Osteocyte (in vitro differentiated cells): ENCODE results near the gene SERPINA1. TPM values are rescaled to one million over a fixed set of nuclear protein-coding genes. Genes with fewer than 3 reads are reported as not detected.

Source experiments
- DNase-seq: peaks from one replicate; pipeline ENCODE4 v3.0.0; 2021; ENCODE audit warnings: mixed read lengths; ENCODE audit not compliant: unreplicated experiment; ENCODE audit errors: extremely low spot score
- H3K27ac Mint-ChIP-seq: one replicate; pipeline ENCODE4 v1.8.0; 2021; ENCODE audit warnings: mild to moderate bottlenecking, mixed read lengths; ENCODE audit not compliant: unreplicated experiment
- H3K27me3 Mint-ChIP-seq: one replicate; pipeline ENCODE4 v1.8.0; 2021; ENCODE audit warnings: mixed read lengths; ENCODE audit not compliant: unreplicated experiment
- H3K36me3 Mint-ChIP-seq: one replicate; pipeline ENCODE4 v1.8.0; 2021; ENCODE audit warnings: mixed read lengths; ENCODE audit not compliant: unreplicated experiment
- H3K4me1 Mint-ChIP-seq: one replicate; pipeline ENCODE4 v1.8.0; 2021; ENCODE audit warnings: mixed read lengths; ENCODE audit not compliant: unreplicated experiment
- H3K4me3 Mint-ChIP-seq: one replicate; pipeline ENCODE4 v1.8.0; 2021; ENCODE audit warnings: mild to moderate bottlenecking, moderate library complexity, mixed read lengths; ENCODE audit not compliant: unreplicated experiment
- H3K9me3 Mint-ChIP-seq: one replicate; pipeline ENCODE4 v1.8.0; 2021; ENCODE audit warnings: mixed read lengths; ENCODE audit not compliant: unreplicated experiment
- CTCF ChIP-seq: fragments of 200-600 bp; sonication (generic); IDR thresholded peaks from 2 replicates; pipeline ENCODE4 v1.5.0; 2021; ENCODE audit warnings: antibody characterized with exemption, mild to moderate bottlenecking, moderate library complexity
- total RNA-seq: library from RNA; stranded (reverse); gene quantifications from 2 replicates; pipeline ENCODE4 v1.2.1, GENCODE V29; 2021

SERPINA1 gene
- total RNA-seq, 1 donor from 2014 or later, result not detected

GRCh38 chr14:94368956-94369355 lies 19.4 kb downstream of the SERPINA1 start:
- Mint-ChIP-seq H3K27me3 (no peaks in the 10 kb centered on the region), H3K27ac (no peak overlapping the region), H3K9me3 (no peaks in the 10 kb centered on the region), H3K36me3 (no peaks in the 10 kb centered on the region), H3K4me1 (peaks cover 4% of the 10 kb centered on the region), H3K4me3 (no peak overlapping the region)
- TF ChIP-seq CTCF, result no peak
- no peak for DNase-seq

GRCh38 chr14:94368243-94368590 lies 20.2 kb downstream of the SERPINA1 start:
- Mint-ChIP-seq H3K27ac (no peak overlapping the region), H3K4me1 (no peaks in the 10 kb centered on the region), H3K27me3 (no peaks in the 10 kb centered on the region), H3K36me3 (no peaks in the 10 kb centered on the region), H3K4me3 (no peak overlapping the region), H3K9me3 (no peaks in the 10 kb centered on the region)
- TF ChIP-seq CTCF, result no peak
- no peak for DNase-seq

- Mint-ChIP-seq H3K36me3 (no peaks in the 10 kb centered on the region), H3K4me3 (no peak overlapping the region), H3K9me3 (no peaks in the 10 kb centered on the region), H3K27ac (no peak overlapping the region), H3K4me1 (no peaks in the 10 kb centered on the region), H3K27me3 (no peaks in the 10 kb centered on the region)
- no peak for DNase-seq
- no peak for TF ChIP-seq CTCF
Measured at GRCh38 chr14:94367347-94368242, 20.8 kb downstream of the SERPINA1 start.

- no peak within 1 kb of the TSS for H3K27ac Mint-ChIP-seq
- no peaks in the 10 kb centered on the region for H3K36me3 Mint-ChIP-seq
- no peak for TF ChIP-seq CTCF
- H3K27me3 Mint-ChIP-seq, result no peaks in the 10 kb centered on the region
- H3K4me1 Mint-ChIP-seq, result no peaks in the 10 kb centered on the region
- no peak within 1 kb of the TSS for H3K4me3 Mint-ChIP-seq
- no peak for DNase-seq
- H3K9me3 Mint-ChIP-seq, result no peaks in the 10 kb centered on the region
Measured at GRCh38 chr14:94366146-94366915, 22.1 kb downstream of the SERPINA1 start, which contains the start of gene SERPINA2. Gene SERPINA2 (minus strand): TSS chr14:94366698.

GRCh38 chr14:94365624-94366023 lies 22.8 kb downstream of the SERPINA1 start:
- Mint-ChIP-seq H3K27me3 (peaks cover 2% of the 10 kb centered on the region), H3K9me3 (no peaks in the 10 kb centered on the region)

More at GRCh38 chr14:94365624-94366023, 22.8 kb downstream of the SERPINA1 start:
- Mint-ChIP-seq H3K27ac (no peak overlapping the region), H3K4me1 (no peaks in the 10 kb centered on the region), H3K4me3 (no peak overlapping the region), H3K36me3 (no peaks in the 10 kb centered on the region)
- no peak for DNase-seq
- TF ChIP-seq CTCF, result no peak
